CD14-positive monocyte (primary cell): ENCODE measurements around the gene PRRC2A. TPM values are rescaled to one million over a fixed set of nuclear protein-coding genes. Genes with fewer than 3 reads are reported as not detected.

Source experiments
- DNase-seq, 3 donors: peaks; one replicate each; pipeline ENCODE4 v3.0.0-alpha.2; 2011 to 2022
- H2AFZ ChIP-seq: 2 replicates; pipeline ENCODE4 v1.6.0; 2012; ENCODE audit warnings: mild to moderate bottlenecking, low read depth, low read length, inconsistent platforms; ENCODE audit not compliant: insufficient read depth, poor library complexity, severe bottlenecking
- H3K27ac ChIP-seq, 2 donors: 1 replicate in 1 of 2; 2 replicates in 1 of 2; pipeline ENCODE4 v1.5.1; 2012 to 2013; ENCODE audit warnings: low read length in 2 of 2, control low read depth in 1 of 2, inconsistent platforms in 1 of 2, low read depth in 1 of 2, mild to moderate bottlenecking in 1 of 2
- H3K27me3 ChIP-seq, 2 donors: one replicate each; pipeline versions ENCODE4 v1.6.0 to v1.6.1; 2011 to 2013; ENCODE audit warnings: low read length in 2 of 2; ENCODE audit not compliant: control insufficient read depth in 2 of 2, insufficient read depth in 2 of 2
- H3K36me3 ChIP-seq, 2 donors: replicated peaks in 1 of 2; 1 replicate in 1 of 2; 2 replicates in 1 of 2; pipeline versions ENCODE4 v1.5.1 to v1.6.1; 2012 to 2013; ENCODE audit warnings: low read length in 2 of 2, control low read depth in 1 of 2, inconsistent platforms in 1 of 2, mild to moderate bottlenecking in 1 of 2; ENCODE audit not compliant: insufficient read depth in 2 of 2, control insufficient read depth in 1 of 2
- H3K4me1 ChIP-seq, 2 donors: 1 replicate in 1 of 2; 2 replicates in 1 of 2; pipeline versions ENCODE4 v1.5.1 to v1.6.1; 2012 to 2013; ENCODE audit warnings: low read length in 2 of 2, control low read depth in 1 of 2, inconsistent platforms in 1 of 2, mild to moderate bottlenecking in 1 of 2, moderate library complexity in 1 of 2; ENCODE audit not compliant: insufficient read depth in 2 of 2, control insufficient read depth in 1 of 2
- H3K4me2 ChIP-seq: replicated peaks from 2 replicates; pipeline ENCODE3; 2012; ENCODE audit warnings: low read length, moderate library complexity, mild to moderate bottlenecking; ENCODE audit not compliant: poor library complexity, severe bottlenecking; ENCODE audit errors: extremely low read depth
- H3K4me3 ChIP-seq, 3 experiments: fragments of 200-600 bp in 1 of 3; sonication (generic) in 1 of 3; replicated peaks in 1 of 3; 1 replicate in 2 of 3; 2 replicates in 1 of 3; pipeline ENCODE4 v1.5.1; 2011 to 2013; ENCODE audit warnings: low read length in 3 of 3, mild to moderate bottlenecking in 3 of 3, control low read depth in 2 of 3, low read depth in 2 of 3, inconsistent platforms in 1 of 3, moderate library complexity in 1 of 3
- H3K79me2 ChIP-seq: 2 replicates; pipeline ENCODE4 v1.6.0; 2012; ENCODE audit warnings: mild to moderate bottlenecking, control low read depth, inconsistent platforms, low read length, moderate library complexity; ENCODE audit not compliant: insufficient read depth
- H3K9ac ChIP-seq: 2 replicates; pipeline ENCODE4 v1.6.0; 2017; ENCODE audit warnings: low read length, mild to moderate bottlenecking; ENCODE audit not compliant: insufficient read depth, poor library complexity, severe bottlenecking
- H3K9me3 ChIP-seq, 2 donors: replicated peaks in 1 of 2; 1 replicate in 1 of 2; 2 replicates in 1 of 2; pipeline versions ENCODE4 v1.5.1 to v1.6.1; 2012 to 2013; ENCODE audit warnings: low read length in 2 of 2, control low read depth in 1 of 2; ENCODE audit not compliant: control insufficient read depth in 1 of 2, insufficient read depth in 1 of 2
- H4K20me1 ChIP-seq: 2 replicates; pipeline ENCODE4 v1.6.0; 2012; ENCODE audit warnings: mild to moderate bottlenecking, low read length, control low read depth, moderate library complexity; ENCODE audit not compliant: insufficient read depth
- H3K27ac Mint-ChIP-seq, 7 donors: one replicate each; pipeline ENCODE4 v1.8.0; 2020; ENCODE audit warnings: mild to moderate bottlenecking in 7 of 7, mixed read lengths in 7 of 7, moderate library complexity in 6 of 7, inconsistent platforms in 2 of 7
- H3K27me3 Mint-ChIP-seq, 3 donors: one replicate each; pipeline ENCODE4 v1.8.0; 2021 to 2022; ENCODE audit warnings: low read depth in 3 of 3, mild to moderate bottlenecking in 3 of 3, mixed read lengths in 3 of 3, moderate library complexity in 3 of 3, inconsistent platforms in 1 of 3
- H3K36me3 Mint-ChIP-seq, 2 donors: one replicate each; pipeline ENCODE4 v1.8.0; 2020; ENCODE audit warnings: mixed read lengths in 2 of 2, inconsistent platforms in 1 of 2, mild to moderate bottlenecking in 1 of 2
- H3K4me1 Mint-ChIP-seq: one replicate; pipeline ENCODE4 v1.8.0; 2020; ENCODE audit warnings: mild to moderate bottlenecking, mixed read lengths
- H3K4me3 Mint-ChIP-seq, 2 donors: one replicate each; pipeline ENCODE4 v1.8.0; 2020; ENCODE audit warnings: mild to moderate bottlenecking in 2 of 2, mixed read lengths in 2 of 2, moderate library complexity in 1 of 2
- H3K9me3 Mint-ChIP-seq, 7 donors: one replicate each; pipeline ENCODE4 v1.8.0; 2020 to 2022; ENCODE audit warnings: mixed read lengths in 7 of 7, mild to moderate bottlenecking in 6 of 7, moderate library complexity in 6 of 7, inconsistent platforms in 2 of 7
- CTCF ChIP-seq: fragments of 200-600 bp; IDR thresholded peaks from one replicate; pipeline ENCODE4 v1.8.0; 2022; ENCODE audit warnings: antibody characterized with exemption, mild to moderate bottlenecking
- WGBS: methylation state at CpG from one replicate; pipeline ENCODE4 v1.1.5; 2013; ENCODE audit warnings: missing lambda C conversion rate; ENCODE audit not compliant: insufficient coverage; 5-methylcytosine and 5-hydroxymethylcytosine counted together
- intact Hi-C, 2 donors: fragments of 100-400 bp; cut with micrococcal nuclease; formaldehyde crosslinking; loops; one replicate each; pipeline versions ENCODE4 v1.15.0 to v1.15.1; 2023
- polyA plus RNA-seq, 3 donors: library from polyadenylated mRNA; depleted of rRNA in 1 of 3; unstranded in 2 of 3; stranded (reverse) in 1 of 3; fragments of 300-500 nt in 2 of 3; fragments of >200 nt in 1 of 3; fragmentation: Illumina TruSeq in 2 of 3; gene quantifications; 1 replicate in 2 of 3; 2 replicates in 1 of 3; pipeline ENCODE4 v1.2.3, GENCODE V29; 2012 to 2021

Gene PRRC2A
- polyA plus RNA-seq, 3 donors, result 1.2 to 76.7 (median 2.3) TPM

DNA sequence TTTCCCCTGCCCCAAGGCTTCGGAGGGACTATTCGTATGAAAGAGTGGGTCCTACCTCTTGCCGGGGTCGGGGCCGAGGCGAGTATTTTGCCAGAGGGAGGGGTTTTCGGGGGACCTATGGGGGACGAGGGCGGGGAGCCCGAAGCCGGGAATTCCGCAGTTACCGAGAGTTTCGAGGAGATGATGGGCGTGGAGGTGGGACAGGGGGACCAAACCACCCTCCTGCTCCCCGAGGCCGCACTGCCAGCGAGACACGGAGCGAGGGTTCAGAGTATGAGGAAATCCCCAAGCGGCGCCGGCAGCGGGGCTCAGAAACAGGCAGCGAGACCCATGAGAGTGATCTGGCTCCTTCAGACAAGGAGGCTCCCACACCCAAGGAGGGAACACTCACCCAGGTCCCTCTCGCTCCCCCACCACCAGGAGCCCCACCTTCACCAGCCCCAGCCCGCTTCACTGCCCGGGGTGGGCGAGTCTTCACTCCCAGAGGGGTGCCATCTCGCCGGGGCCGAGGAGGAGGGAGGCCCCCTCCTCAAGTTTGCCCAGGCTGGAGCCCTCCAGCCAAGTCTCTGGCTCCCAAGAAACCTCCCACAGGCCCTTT lies 11.3 kb downstream of the PRRC2A start:
- Histone ChIP-seq H3K27ac (no peak overlapping the region), H3K4me2 (no peak overlapping the region), H3K4me1 (no peaks in the 10 kb centered on the region), H2AFZ (no peak overlapping the region), H4K20me1 (peaks cover 89% of the 10 kb centered on the region), H3K4me3 (no peak overlapping the region), H3K9me3 (no peaks in the 10 kb centered on the region), H3K79me2 (peaks cover 41% of the 10 kb centered on the region), H3K27me3 (no peaks in the 10 kb centered on the region), H3K9ac (no peak overlapping the region), H3K36me3 (peaks cover 97 to 100% of the 10 kb centered on the region in 2 donors)
- TF ChIP-seq CTCF, result no peak
- DNase-seq, result no peak
- Mint-ChIP-seq H3K4me3 (no peak overlapping the region), H3K36me3 (peaks cover 94 to 99% of the 10 kb centered on the region in 2 donors), H3K27ac (no peak overlapping the region), H3K4me1 (no peaks in the 10 kb centered on the region), H3K27me3 (peaks cover 0 to 3% (median 0%) of the 10 kb centered on the region in 3 donors), H3K9me3 (no peaks in the 10 kb centered on the region)
- intact Hi-C loops, result no loop called here
- 93% methylated on average over 18 of the region's 32 CpGs for WGBS

- no peak overlapping the region for H3K4me3 ChIP-seq
- TF ChIP-seq CTCF, result no peak
- no peaks in the 10 kb centered on the region for H3K27me3 ChIP-seq
- intact Hi-C loops, result no loop called here
- Mint-ChIP-seq H3K27me3 (peaks cover 0 to 3% (median 0%) of the 10 kb centered on the region in 3 donors), H3K36me3 (peaks cover 96 to 99% of the 10 kb centered on the region in 2 donors), H3K27ac (peak overlapping the region in 2 of 7 donors; percentile 65 to 68), H3K9me3 (no peaks in the 10 kb centered on the region), H3K4me1 (no peaks in the 10 kb centered on the region), H3K4me3 (no peak overlapping the region)
- H3K27ac ChIP-seq, result no peak overlapping the region
- no peaks in the 10 kb centered on the region for H3K4me1 ChIP-seq
- 99% methylated on average over 15 of the region's 26 CpGs for WGBS
- no peak overlapping the region for H3K9ac ChIP-seq
- no peaks in the 10 kb centered on the region for H3K9me3 ChIP-seq
- H3K36me3 ChIP-seq, result peaks cover 97 to 100% of the 10 kb centered on the region in 2 donors
- H3K4me2 ChIP-seq, result no peak overlapping the region
- no peak for DNase-seq
- H4K20me1 ChIP-seq, result peaks cover 90% of the 10 kb centered on the region
- H3K79me2 ChIP-seq, result peaks cover 37% of the 10 kb centered on the region
- H2AFZ ChIP-seq, result no peak overlapping the region
Measured at GRCh38 chr6:31632279-31632946, 11.9 kb downstream of the PRRC2A start.
